ENCODE data around the gene CCDC110.

Gene CCDC110

DNA sequence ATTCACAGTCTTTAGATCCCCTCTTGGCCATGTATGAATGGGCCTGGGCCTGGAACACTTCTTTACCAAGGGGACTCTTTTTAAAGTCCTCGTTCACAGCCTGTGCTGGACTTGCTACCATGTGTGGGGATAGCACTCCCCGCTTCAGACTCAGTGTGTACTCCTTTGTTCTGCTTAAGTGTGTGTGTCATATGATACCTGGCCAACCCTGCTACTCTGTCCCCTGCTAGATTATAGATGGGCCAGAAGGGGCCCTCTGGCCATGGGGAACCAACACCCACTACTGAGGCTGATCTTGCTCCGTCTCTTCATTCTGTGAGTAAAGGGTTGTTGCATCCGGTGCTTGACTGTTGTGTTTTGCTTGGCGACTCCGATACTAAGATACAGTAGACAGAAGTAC lies 8.0 kb downstream of the CCDC110 start:
- TF ChIP-seq GATA2 (IDR thresholded peaks at IDR 0.05; ENCODE audit: low read depth, low read length) (no peak), GATA3 (IDR thresholded peaks at IDR 0.05; ENCODE audit: low read depth, low read length) (no peak)

DNA sequence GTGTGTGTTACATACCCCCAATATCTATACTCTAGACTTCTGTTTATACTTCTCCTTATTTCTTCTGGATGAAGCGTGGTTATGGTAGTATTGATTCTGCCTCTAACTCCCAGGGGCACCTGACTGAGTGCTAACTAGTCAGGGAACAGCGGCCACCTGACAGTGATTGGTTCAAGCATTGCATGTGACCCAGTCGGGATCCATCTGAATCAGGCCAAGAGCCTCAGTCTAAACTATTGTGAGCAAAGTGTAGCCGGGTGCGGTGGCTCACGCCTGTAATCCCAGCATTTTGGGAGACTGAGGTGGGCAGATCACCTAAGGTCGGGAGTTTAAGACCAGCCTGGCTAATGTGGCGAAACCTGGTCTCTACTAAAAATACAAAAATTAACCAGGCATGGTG lies 10.0 kb downstream of the CCDC110 start:
- TF ChIP-seq GATA3 (IDR thresholded peaks at IDR 0.05; ENCODE audit: low read depth, low read length) (no peak), GATA2 (IDR thresholded peaks at IDR 0.05; ENCODE audit: low read depth, low read length) (no peak)

DNA sequence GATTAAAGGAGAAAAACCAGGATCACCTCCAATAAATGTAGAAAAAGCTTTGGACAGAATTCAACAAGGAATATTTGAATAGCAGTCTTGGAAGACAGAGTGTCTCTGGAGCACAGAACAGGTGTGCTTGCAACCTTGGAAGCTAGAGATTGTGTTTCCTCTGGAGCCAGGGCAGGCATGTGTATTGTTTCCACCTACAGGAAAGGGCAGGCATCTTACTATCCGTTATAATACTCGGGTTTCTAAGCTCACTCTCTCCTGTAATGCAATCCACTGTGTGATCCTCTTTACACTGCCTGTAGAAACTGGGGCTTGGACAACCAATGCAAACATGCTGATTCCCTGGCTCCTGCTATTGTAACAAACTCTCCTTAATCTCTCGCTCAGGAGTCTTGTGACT lies 14.4 kb downstream of the CCDC110 start:
- TF ChIP-seq GATA2 (IDR thresholded peaks at IDR 0.05; ENCODE audit: low read depth, low read length) (no peak), GATA3 (IDR thresholded peaks at IDR 0.05; ENCODE audit: low read depth, low read length) (no peak)

DNA sequence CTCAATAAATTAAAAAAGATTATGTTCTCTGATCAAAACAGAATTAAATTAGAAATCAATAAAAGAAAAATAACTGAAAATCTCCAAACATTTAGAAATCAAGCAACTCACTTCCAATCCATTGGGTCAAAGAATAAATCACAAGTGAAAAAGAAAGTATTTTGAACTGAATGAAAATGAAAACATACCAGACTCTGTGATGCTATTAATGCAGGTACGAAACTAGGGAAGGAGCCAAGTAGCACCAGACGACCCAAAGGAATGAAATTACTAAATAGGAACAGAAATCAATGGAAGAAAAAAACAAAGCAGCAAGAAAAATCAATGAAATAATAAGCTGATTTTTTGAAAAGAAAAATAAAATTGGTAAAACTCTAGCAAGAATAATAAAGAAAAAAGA lies 15.4 kb downstream of the CCDC110 start:
- TF ChIP-seq GATA2 (IDR thresholded peaks at IDR 0.05; ENCODE audit: low read depth, low read length) (no peak), GATA3 (IDR thresholded peaks at IDR 0.05; ENCODE audit: low read depth, low read length) (no peak)

DNA sequence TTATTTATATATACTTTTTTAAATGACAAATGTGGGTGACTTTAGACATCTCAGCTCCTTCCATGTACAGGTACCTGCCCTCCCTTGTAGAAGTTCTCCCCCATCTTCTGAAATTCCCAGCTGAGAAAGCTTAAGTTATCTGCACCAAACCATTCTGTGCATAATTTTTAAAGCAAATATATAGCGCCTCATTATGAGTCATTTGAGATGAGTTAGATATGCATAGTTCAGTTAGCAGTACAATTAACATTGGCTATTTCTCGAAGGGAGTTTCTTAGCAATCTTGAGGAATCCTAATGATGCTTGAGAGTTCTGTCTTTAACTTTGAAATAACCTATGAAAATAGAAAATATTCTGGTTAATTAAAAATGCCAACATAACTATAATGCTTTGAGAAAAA lies 26.3 kb downstream of the CCDC110 start:
- TF ChIP-seq GATA2 (IDR thresholded peaks at IDR 0.05; ENCODE audit: low read depth, low read length): no peak
- no peak for TF ChIP-seq GATA3 (IDR thresholded peaks at IDR 0.05; ENCODE audit: low read depth, low read length)

DNA sequence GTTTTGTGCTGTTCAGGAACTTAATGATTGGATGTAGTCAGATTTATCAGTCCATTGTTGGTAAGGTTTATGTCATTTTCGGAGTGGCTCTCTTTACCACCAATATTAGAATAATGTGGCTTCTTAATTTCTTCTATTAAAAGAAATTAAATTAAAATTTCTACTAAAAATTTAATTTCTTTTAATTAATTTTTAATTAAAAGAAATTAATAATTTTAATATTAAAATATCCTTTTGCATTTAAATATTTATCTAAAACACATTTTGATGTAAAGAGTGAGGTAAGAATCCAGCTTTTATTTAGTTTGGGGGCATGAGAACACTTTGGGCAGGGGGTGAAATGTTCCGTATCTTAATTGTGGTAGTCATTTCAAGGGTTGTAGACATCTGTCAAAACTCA lies 30.1 kb downstream of the CCDC110 start:
- TF ChIP-seq GATA2 (IDR thresholded peaks at IDR 0.05; ENCODE audit: low read depth, low read length) (no peak), GATA3 (IDR thresholded peaks at IDR 0.05; ENCODE audit: low read depth, low read length) (no peak)

DNA sequence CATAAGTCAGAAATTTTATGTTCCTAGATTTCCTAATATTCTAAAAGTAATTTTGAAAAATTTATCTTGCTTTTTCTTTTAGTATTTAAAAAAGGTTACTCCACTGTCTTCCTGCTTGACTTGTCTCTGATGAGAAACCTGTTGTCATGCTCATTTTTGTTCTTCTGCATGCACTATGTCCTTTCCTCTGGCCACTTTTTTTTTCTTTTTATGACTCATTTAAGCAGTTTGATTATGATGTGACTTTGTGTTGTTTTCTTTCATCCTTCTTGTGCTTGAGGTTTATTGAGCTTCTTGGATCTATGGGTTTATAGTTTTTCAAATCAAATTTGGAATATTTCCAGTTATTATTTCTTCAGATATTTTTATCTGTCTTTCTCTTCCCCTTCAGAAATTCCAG lies 33.7 kb downstream of the CCDC110 start:
- no peak for TF ChIP-seq GATA3 (IDR thresholded peaks at IDR 0.05; ENCODE audit: low read depth, low read length)

DNA sequence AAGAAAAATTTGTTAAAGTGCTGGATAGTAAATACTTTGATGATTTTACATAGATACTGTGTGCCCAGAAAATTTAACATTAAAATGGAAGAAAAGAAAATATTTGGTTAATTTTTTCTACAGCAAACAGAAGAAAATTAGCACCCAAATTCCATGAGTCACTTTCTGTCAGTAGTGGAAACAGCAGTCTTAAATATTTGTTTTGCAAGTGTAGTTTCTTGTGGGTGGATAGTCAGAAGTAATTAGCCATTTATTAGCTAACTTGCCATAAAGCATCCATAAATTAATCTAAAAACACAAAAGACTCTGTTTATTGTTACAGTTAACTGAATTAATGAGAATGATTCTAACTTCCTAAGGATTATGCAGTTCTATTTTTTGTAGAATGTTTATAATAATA lies 36.1 kb downstream of the CCDC110 start:
- no peak for TF ChIP-seq GATA3 (IDR thresholded peaks at IDR 0.05; ENCODE audit: low read depth, low read length)
- no peak for TF ChIP-seq GATA2 (IDR thresholded peaks at IDR 0.05; ENCODE audit: low read depth, low read length)

DNA sequence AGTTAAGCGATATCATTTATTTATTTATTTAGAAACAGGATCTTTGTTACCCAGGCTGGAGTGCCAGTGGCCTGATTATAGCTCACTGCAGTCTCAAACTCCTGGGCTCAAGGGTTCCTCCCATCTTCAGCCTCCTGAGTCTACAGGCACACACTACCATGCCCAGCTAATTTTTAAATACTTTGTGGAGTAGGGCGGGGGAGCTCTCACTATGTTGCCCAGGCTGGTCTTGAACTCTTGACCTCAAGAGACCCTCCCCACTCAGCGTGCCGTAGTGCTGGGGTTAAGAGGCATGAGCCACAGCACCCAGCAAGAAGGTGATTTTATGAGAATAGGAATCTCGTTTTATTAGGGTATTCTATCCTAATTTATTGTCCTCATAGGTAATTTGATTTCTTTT lies 41.9 kb downstream of the CCDC110 start:
- TF ChIP-seq GATA2 (IDR thresholded peaks at IDR 0.05; ENCODE audit: low read depth, low read length): no peak
- no peak for TF ChIP-seq GATA3 (IDR thresholded peaks at IDR 0.05; ENCODE audit: low read depth, low read length)

DNA sequence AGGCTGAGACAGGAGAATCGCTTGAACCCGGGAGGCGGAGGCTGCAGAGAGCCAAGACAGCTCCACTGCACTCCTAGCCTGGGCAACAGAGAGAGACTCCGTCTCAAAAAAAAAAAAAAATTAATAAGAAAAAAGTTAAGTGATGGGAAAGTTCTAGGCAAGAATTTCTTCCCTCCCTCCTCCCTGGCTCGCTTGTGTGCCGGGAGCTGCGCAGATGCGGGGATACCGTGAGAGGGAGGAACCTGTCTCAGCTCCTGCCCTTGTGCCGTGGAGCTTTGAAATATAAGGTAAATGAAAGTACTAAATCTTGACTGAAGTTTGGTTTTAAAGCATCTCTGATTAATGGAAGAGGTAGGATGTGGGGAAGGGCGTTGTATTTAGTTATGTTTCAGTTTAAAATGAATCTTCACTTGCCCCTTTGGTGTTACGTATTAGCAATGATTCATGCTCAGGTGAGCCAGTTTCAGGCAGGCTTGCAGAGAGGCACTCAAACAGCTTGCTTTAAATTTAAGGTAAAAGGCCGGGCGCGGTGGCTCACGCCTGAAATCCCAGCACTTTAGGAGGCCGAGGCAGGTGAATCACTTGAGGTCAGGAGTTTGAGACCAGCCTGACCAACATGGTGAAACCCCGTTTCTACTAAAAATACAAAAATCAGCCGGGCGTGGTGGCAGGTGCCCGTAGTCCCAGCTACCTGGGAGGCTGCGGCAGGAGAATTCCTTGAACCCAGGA lies 44.4 kb downstream of the CCDC110 start:
- no peak for TF ChIP-seq GATA2 (IDR thresholded peaks at IDR 0.05; ENCODE audit: low read depth, low read length)
- TF ChIP-seq GATA3 (IDR thresholded peaks at IDR 0.05; ENCODE audit: low read depth, low read length): no peak

DNA sequence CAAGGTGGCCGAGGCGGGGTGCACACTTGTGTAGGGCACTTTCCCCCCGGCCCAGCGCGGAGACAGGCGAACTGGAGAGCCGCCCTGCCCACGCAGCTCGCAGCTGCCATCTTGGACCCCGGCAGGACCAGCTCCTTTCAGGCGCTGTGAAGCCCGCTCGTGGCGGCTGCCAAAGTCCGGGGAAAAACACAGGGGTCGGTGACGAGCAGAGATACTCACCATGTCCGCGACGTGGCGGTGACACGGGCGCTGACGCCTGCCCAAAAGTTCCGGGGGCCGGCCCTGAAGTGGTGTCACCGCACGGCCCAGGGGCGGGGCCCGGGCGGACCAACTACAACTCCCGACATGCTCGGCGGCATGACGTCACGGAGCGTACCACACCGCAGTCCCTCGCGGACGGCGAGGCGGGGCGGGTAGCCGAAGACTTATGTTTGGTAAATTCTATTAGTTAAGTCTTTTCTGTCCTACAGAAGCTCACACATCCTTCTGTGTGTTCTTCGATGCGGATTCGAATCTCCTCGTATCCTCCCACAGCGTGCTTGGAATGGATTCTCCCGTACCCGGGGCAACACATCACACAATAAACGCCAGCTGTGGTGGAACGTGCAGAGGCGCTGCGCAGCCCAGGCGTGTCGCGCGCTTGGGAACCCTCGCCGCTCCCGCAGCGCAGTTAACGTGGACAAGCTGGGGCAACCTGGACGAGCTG lies 45.7 kb downstream of the CCDC110 start, which contains the start of gene UFSP2:
Gene UFSP2, minus strand, starts transcription at position 318 of the 706 bp plus-strand sequence. Its CDS starts 96 bp downstream, at position 222.
- TF ChIP-seq GATA2 (IDR thresholded peaks at IDR 0.05; ENCODE audit: low read depth, low read length): no peak
- no peak for TF ChIP-seq GATA3 (IDR thresholded peaks at IDR 0.05; ENCODE audit: low read depth, low read length)

DNA sequence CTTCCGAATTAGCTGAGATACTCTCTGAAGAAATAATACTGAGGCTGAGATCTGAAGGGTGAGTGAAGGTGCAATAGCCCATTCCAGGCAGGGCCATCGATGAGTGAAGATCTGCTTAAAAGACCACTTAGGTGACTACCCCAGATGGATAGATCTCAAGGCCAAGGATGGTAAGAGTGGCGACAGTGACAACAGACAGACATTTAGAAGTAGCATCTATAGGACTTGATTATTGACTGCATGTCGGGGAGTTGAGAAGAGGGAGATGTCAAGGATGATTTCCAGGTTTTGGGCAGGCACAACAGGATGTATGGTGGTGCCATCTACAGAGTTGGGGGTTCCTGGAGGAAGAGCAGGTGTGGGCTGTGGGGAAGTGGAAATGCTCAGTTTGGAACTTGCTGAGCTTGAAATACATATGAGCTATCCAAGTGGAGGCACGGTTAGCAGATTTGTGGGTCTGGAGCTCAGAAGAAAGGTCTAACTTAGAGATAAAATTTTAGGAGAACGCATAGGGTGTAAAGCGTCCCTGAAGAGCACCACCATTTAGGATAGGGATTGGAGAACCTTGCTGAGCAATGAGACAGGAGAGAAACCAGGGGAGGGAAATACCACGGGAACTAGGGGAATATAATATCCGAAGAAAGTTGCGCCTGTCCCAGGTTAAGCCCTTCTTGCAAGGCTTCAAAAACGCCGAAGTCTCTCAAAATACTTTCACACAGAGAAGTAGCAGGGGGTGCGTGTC lies 46.5 kb downstream of the CCDC110 start:
- TF ChIP-seq GATA2 (IDR thresholded peaks at IDR 0.05; ENCODE audit: low read depth, low read length) (no peak), GATA3 (IDR thresholded peaks at IDR 0.05; ENCODE audit: low read depth, low read length) (no peak)

DNA sequence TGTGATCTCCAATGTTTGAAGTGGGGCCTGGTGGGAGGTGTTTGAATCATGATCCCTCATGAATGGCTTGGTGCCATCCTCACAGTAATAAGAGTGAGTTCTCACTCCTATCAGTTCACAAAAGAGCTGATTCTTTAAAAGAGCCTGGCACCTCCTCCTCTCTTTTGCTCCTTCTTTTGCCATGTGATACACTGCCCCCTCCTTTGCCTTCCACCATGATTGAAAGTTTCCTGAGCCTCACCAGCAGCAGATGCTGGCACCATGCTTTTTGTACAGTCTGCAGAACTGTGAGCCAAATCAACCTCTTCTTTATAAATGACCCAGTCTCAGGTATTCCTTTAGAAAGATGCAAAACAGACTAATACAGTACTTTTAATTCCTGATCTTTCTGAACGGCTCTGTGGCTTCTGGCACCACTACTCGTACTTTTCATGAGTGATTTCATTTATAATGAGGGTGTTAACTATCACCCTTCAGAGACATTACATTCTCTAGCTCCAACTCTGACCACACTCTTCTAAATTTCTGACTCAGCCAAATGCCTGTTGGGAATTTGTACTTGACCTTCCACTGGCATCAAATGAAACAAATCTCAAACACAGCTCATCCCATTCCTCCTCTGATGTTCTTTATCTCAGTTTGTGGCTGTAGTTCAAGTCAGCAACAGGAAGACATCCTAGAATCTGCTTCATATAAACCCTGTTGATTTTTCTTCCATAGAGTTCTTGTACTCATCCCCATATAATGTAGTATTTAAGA lies 50.0 kb downstream of the CCDC110 start:
- no peak for TF ChIP-seq GATA3 (IDR thresholded peaks at IDR 0.05; ENCODE audit: low read depth, low read length)
- TF ChIP-seq GATA2 (IDR thresholded peaks at IDR 0.05; ENCODE audit: low read depth, low read length): no peak

DNA sequence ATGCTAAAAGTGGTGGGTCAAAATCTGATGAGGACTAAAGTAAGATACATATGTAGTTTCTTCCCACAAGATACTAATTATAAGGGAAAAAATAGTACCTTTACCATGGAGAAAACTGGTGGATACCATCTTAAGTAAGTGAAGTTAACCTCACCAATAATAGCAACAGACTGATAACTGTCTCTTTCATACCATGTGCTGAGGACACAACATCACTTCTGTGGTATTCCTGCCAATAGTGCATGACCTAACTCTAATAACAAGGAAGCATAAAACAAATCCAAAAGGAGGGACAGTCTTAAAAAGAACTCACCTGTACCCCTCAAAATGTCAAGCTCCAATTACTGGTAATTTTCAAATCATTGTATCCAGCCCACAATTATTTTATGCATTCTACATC lies 54.6 kb downstream of the CCDC110 start:
- no peak for TF ChIP-seq GATA2 (IDR thresholded peaks at IDR 0.05; ENCODE audit: low read depth, low read length)
- no peak for TF ChIP-seq GATA3 (IDR thresholded peaks at IDR 0.05; ENCODE audit: low read depth, low read length)

Data from SH-SY5Y (cell line).